Endothelial cell (in vitro differentiated cells): Measurements from ENCODE around the gene POPDC2. TPM values are rescaled to one million over a fixed set of nuclear protein-coding genes. Genes with fewer than 3 reads are reported as not detected.
A peak's percentile ranks its signal among the peaks of the same experiment; 100 is the strongest.

Experiments
- DNase-seq: peaks from one replicate; pipeline ENCODE4 v3.0.0; 2021; ENCODE audit warnings: low spot score
- H3K27ac Mint-ChIP-seq: one replicate; pipeline ENCODE4 v1.8.0; 2021; ENCODE audit warnings: mixed read lengths, inconsistent platforms; ENCODE audit not compliant: unreplicated experiment
- H3K27me3 Mint-ChIP-seq: one replicate; pipeline ENCODE4 v1.8.0; 2021; ENCODE audit warnings: mild to moderate bottlenecking, moderate library complexity, mixed read lengths, inconsistent platforms; ENCODE audit not compliant: unreplicated experiment
- H3K36me3 Mint-ChIP-seq: one replicate; pipeline ENCODE4 v1.8.0; 2021; ENCODE audit warnings: mild to moderate bottlenecking, low read depth, mixed read lengths, inconsistent platforms; ENCODE audit not compliant: unreplicated experiment
- H3K4me1 Mint-ChIP-seq: one replicate; pipeline ENCODE4 v1.8.0; 2021; ENCODE audit warnings: mild to moderate bottlenecking, mixed read lengths, inconsistent platforms; ENCODE audit not compliant: unreplicated experiment
- H3K4me3 Mint-ChIP-seq: one replicate; pipeline ENCODE4 v1.8.0; 2021; ENCODE audit warnings: mild to moderate bottlenecking, mixed read lengths, inconsistent platforms; ENCODE audit not compliant: unreplicated experiment
- H3K9me3 Mint-ChIP-seq: one replicate; pipeline ENCODE4 v1.8.0; 2021; ENCODE audit warnings: mixed read lengths, inconsistent platforms; ENCODE audit not compliant: unreplicated experiment
- CTCF ChIP-seq: fragments of 200-600 bp; sonication (generic); IDR thresholded peaks from one replicate; pipeline ENCODE4 v1.5.0; 2021; ENCODE audit warnings: antibody characterized with exemption; ENCODE audit not compliant: unreplicated experiment
- total RNA-seq: library from RNA; stranded (reverse); fragmentation: NEBNext Ultra II Directional; extraction: Animal tissue kit (Norgen Biotek cat#: 25700); gene quantifications from one replicate; pipeline ENCODE4 v1.2.1, GENCODE V29; 2021; ENCODE audit not compliant: unreplicated experiment

The POPDC2 gene
- total RNA-seq, 1 donor from 2014 or later: 2.0 TPM

- Mint-ChIP-seq H3K27ac (no peak overlapping the region), H3K27me3 (no peaks in the 10 kb centered on the region), H3K9me3 (no peaks in the 10 kb centered on the region), H3K4me3 (no peak overlapping the region), H3K36me3 (no peaks in the 10 kb centered on the region), H3K4me1 (no peaks in the 10 kb centered on the region)
- TF ChIP-seq CTCF: no peak
- DNase-seq: no peak
Observed at GRCh38 chr3:119611664-119612063, 48.7 kb downstream of the POPDC2 start.

GRCh38 chr3:119609301-119609700 is 51.1 kb downstream of the POPDC2 start:
- no peak overlapping the region for H3K4me3 Mint-ChIP-seq
- H3K27me3 Mint-ChIP-seq: peaks cover 1% of the 10 kb centered on the region
- no peak overlapping the region for H3K27ac Mint-ChIP-seq
- no peaks in the 10 kb centered on the region for H3K36me3 Mint-ChIP-seq
- no peak for TF ChIP-seq CTCF
- no peaks in the 10 kb centered on the region for H3K9me3 Mint-ChIP-seq
- H3K4me1 Mint-ChIP-seq: no peaks in the 10 kb centered on the region
- DNase-seq: no peak

GRCh38 chr3:119608405-119609000 is 51.9 kb downstream of the POPDC2 start:
- TF ChIP-seq CTCF: no peak
- Mint-ChIP-seq H3K27ac (no peak overlapping the region), H3K27me3 (peaks cover 2% of the 10 kb centered on the region), H3K4me3 (no peak overlapping the region), H3K9me3 (no peaks in the 10 kb centered on the region), H3K4me1 (no peaks in the 10 kb centered on the region), H3K36me3 (no peaks in the 10 kb centered on the region)
- DNase-seq: no peak

- TF ChIP-seq CTCF: no peak
- Mint-ChIP-seq H3K4me3 (no peak overlapping the region), H3K27ac (no peak overlapping the region), H3K4me1 (peaks cover 27% of the 10 kb centered on the region), H3K27me3 (peaks cover 6% of the 10 kb centered on the region), H3K36me3 (no peaks in the 10 kb centered on the region), H3K9me3 (no peaks in the 10 kb centered on the region)
- DNase-seq: no peak
Observed at GRCh38 chr3:119604878-119605277, 55.5 kb downstream of the POPDC2 start.

- H3K36me3 Mint-ChIP-seq: no peaks in the 10 kb centered on the region
- H3K4me3 Mint-ChIP-seq: no peak overlapping the region
- H3K27me3 Mint-ChIP-seq: peaks cover 6% of the 10 kb centered on the region
- TF ChIP-seq CTCF: no peak
- peak overlapping the region; percentile 1 for H3K27ac Mint-ChIP-seq
- no peak for DNase-seq
- peaks cover 47% of the 10 kb centered on the region for H3K4me1 Mint-ChIP-seq
- H3K9me3 Mint-ChIP-seq: no peaks in the 10 kb centered on the region
Observed at GRCh38 chr3:119602676-119603075, 57.7 kb downstream of the POPDC2 start.
